Keratinocyte (primary cell): ENCODE data around the gene RAP1GAP2. TPM values are rescaled to one million over a fixed set of nuclear protein-coding genes. Genes with fewer than 3 reads are reported as not detected.

ENCODE experiments used
- DNase-seq: peaks from one replicate; pipeline ENCODE4 v3.0.0-alpha.2; 2011; ENCODE audit warnings: low read depth, missing footprints, low spot score
- FAIRE-seq: peaks from 2 replicates; lab custom pipeline; 2011; peaks lifted over from hg19 to GRCh38; lab: Jason Lieb, UNC
- H2AFZ ChIP-seq: 2 replicates; pipeline ENCODE4 v1.6.0; 2012; ENCODE audit warnings: low read length, control low read depth, inconsistent platforms; ENCODE audit not compliant: control insufficient read depth
- H3K27ac ChIP-seq: 2 replicates; pipeline ENCODE4 v1.5.1; 2011; ENCODE audit warnings: low read length; ENCODE audit not compliant: control insufficient read depth, insufficient read depth
- H3K27me3 ChIP-seq: 3 replicates; pipeline ENCODE4 v1.6.0; 2011; ENCODE audit warnings: low read length; ENCODE audit not compliant: control insufficient read depth, insufficient read depth; ENCODE audit errors: extremely low read depth
- H3K36me3 ChIP-seq, 2 experiments: 2 replicates in 1 of 2; 3 replicates in 1 of 2; pipeline ENCODE4 v1.5.1; 2011; ENCODE audit warnings: low read length in 2 of 2, mild to moderate bottlenecking in 1 of 2; ENCODE audit not compliant: control insufficient read depth in 2 of 2, insufficient read depth in 2 of 2; ENCODE audit errors: extremely low read depth in 1 of 2
- H3K4me1 ChIP-seq: 3 replicates; pipeline ENCODE4 v1.5.1; 2011; ENCODE audit warnings: low read length; ENCODE audit not compliant: control insufficient read depth, insufficient read depth; ENCODE audit errors: extremely low read depth
- H3K4me2 ChIP-seq: 3 replicates; pipeline ENCODE4 v1.6.0; 2011; ENCODE audit warnings: low read depth, low read length; ENCODE audit not compliant: control insufficient read depth, insufficient read depth; ENCODE audit errors: extremely low read depth
- H3K4me3 ChIP-seq, 3 experiments: fragments of 200-600 bp in 1 of 3; sonication (generic) in 1 of 3; 2 replicates in 2 of 3; 3 replicates in 1 of 3; pipeline ENCODE4 v1.5.1; 2011 to 2016; ENCODE audit warnings: low read length in 3 of 3, mild to moderate bottlenecking in 3 of 3, control low read depth in 2 of 3, inconsistent platforms in 1 of 3, low read depth in 1 of 3, mixed read lengths in 1 of 3, mixed run types in 1 of 3, moderate library complexity in 1 of 3; ENCODE audit not compliant: control insufficient read depth in 2 of 3, insufficient read depth in 2 of 3; ENCODE audit errors: extremely low read depth in 1 of 3
- H3K79me2 ChIP-seq: 2 replicates; pipeline ENCODE4 v1.6.0; 2012; ENCODE audit warnings: low read length; ENCODE audit not compliant: control insufficient read depth, insufficient read depth
- H3K9ac ChIP-seq: 3 replicates; pipeline ENCODE4 v1.6.0; 2011; ENCODE audit warnings: low read length; ENCODE audit not compliant: control insufficient read depth, insufficient read depth; ENCODE audit errors: extremely low read depth
- H3K9me1 ChIP-seq: 3 replicates; pipeline ENCODE4 v1.6.0; 2011; ENCODE audit warnings: low read length; ENCODE audit not compliant: control insufficient read depth, insufficient read depth; ENCODE audit errors: extremely low read depth
- H3K9me3 ChIP-seq: 2 replicates; pipeline ENCODE4 v1.5.1; 2012; ENCODE audit warnings: low read depth, low read length; ENCODE audit not compliant: control insufficient read depth
- H4K20me1 ChIP-seq: 3 replicates; pipeline ENCODE4 v1.6.0; 2011; ENCODE audit warnings: low read length; ENCODE audit not compliant: control insufficient read depth, insufficient read depth; ENCODE audit errors: extremely low read depth
- CTCF ChIP-seq, 3 experiments: IDR thresholded peaks in 1 of 3; conservative IDR thresholded peaks in 1 of 3; optimal IDR thresholded peaks in 1 of 3; 2 replicates in 2 of 3; 3 replicates in 1 of 3; pipeline versions ENCODE3 to v1.5.1; 2011; ENCODE audit warnings: low read length in 3 of 3, mild to moderate bottlenecking in 3 of 3, moderate library complexity in 2 of 3, control low read depth in 1 of 3, inconsistent platforms in 1 of 3; ENCODE audit not compliant: insufficient read depth in 2 of 3; ENCODE audit errors: extremely low read depth in 1 of 3
- EZH2 ChIP-seq: IDR thresholded peaks from one replicate; pipeline ENCODE4 v1.6.1; 2012; ENCODE audit warnings: inconsistent platforms, mild to moderate bottlenecking, low read length, moderate library complexity
- dilution Hi-C: fragments of 300-500 bp; cut with MboI; formaldehyde crosslinking; loops from one replicate; pipeline ENCODE4 v1.7.0; 2020; ENCODE audit warnings: low sequenced_read_pairs; ENCODE audit not compliant: extremely low pct_ligation_motif_present
- polyA plus RNA-seq, 5 experiments: library from polyadenylated mRNA; depleted of rRNA in 3 of 5; stranded (reverse) in 3 of 5; stranded (forward) in 1 of 5; unstranded in 1 of 5; fragments of >200 nt; gene quantifications; 1 replicate in 1 of 5; 2 replicates in 3 of 5; 3 replicates in 1 of 5; pipeline versions ENCODE4 v1.2.1 to v1.2.3, GENCODE V29; 2011 to 2012; ENCODE audit warnings: missing spikeins in 2 of 5, low read depth in 1 of 5, low replicate concordance in 1 of 5

RAP1GAP2 gene
- polyA plus RNA-seq, 1 donor (not counting 4 experiments of a cell fraction or from before 2014, with no cell fraction given) = 13.6 TPM

- dilution Hi-C loops = no loop called here
- DNase-seq = no peak
- Histone ChIP-seq H3K27ac (no peak overlapping the region), H4K20me1 (no peaks in the 10 kb centered on the region), H3K4me1 (peaks cover 16% of the 10 kb centered on the region), H3K27me3 (no peaks in the 10 kb centered on the region), H3K36me3 (peaks cover 19 to 34% of the 10 kb centered on the region in 2 experiments), H3K9ac (no peak overlapping the region), H2AFZ (no peak overlapping the region), H3K4me3 (no peak overlapping the region), H3K79me2 (no peaks in the 10 kb centered on the region), H3K9me3 (no peaks in the 10 kb centered on the region), H3K4me2 (no peak overlapping the region), H3K9me1 (no peaks in the 10 kb centered on the region)
- no peak for TF ChIP-seq EZH2
- TF ChIP-seq CTCF (optimal IDR thresholded peaks at IDR 0.05 in 1 of 3, IDR thresholded peaks at IDR 0.05 in 1 of 3, conservative IDR thresholded peaks at IDR 0.05 in 1 of 3; ENCODE audit: extremely low read depth in 1 of 3, insufficient read depth in 2 of 3, low read length in 3 of 3) = no peak
- FAIRE-seq = no peak
Measured at GRCh38 chr17:3026125-3026855, 230.1 kb downstream of the RAP1GAP2 start.

- dilution Hi-C loops = no loop called here
- Histone ChIP-seq H3K4me3 (no peak overlapping the region), H3K9ac (no peak overlapping the region), H3K79me2 (no peaks in the 10 kb centered on the region), H4K20me1 (no peaks in the 10 kb centered on the region), H2AFZ (no peak overlapping the region), H3K9me1 (no peaks in the 10 kb centered on the region), H3K27me3 (no peaks in the 10 kb centered on the region), H3K9me3 (no peaks in the 10 kb centered on the region), H3K4me2 (no peak overlapping the region), H3K36me3 (peaks cover 15 to 31% of the 10 kb centered on the region in 2 experiments), H3K4me1 (peaks cover 16% of the 10 kb centered on the region), H3K27ac (no peak overlapping the region)
- FAIRE-seq (no peak), DNase-seq (no peak)
- TF ChIP-seq EZH2 (no peak), CTCF (optimal IDR thresholded peaks at IDR 0.05 in 1 of 3, IDR thresholded peaks at IDR 0.05 in 1 of 3, conservative IDR thresholded peaks at IDR 0.05 in 1 of 3; ENCODE audit: extremely low read depth in 1 of 3, insufficient read depth in 2 of 3, low read length in 3 of 3) (no peak)
Measured at GRCh38 chr17:3026856-3027751, 230.9 kb downstream of the RAP1GAP2 start.
